ENCODE measurements around the gene MSH5.

- TF ChIP-seq CTCF (conservative IDR thresholded peaks at IDR 0.05 in 1 of 2, IDR thresholded peaks at IDR 0.05 in 1 of 2; ENCODE audit: low read depth in 1 of 2, low read length in 2 of 2) (no peak), EZH2 (IDR thresholded peaks at IDR 0.05; ENCODE audit: low read length, missing control alignments) (no peak)
These were observed 26.3 kb downstream of the MSH5 start for GRCh38 chr6:31765910-31766794.

Measured in fibroblast of lung (primary cell).